WI38 (cell line): Measurements from ENCODE around the gene MRFAP1L1.

Experiments used
- H3K4me3 ChIP-seq: 2 replicates; pipeline ENCODE4 v1.5.1; 2011; ENCODE audit warnings: low read depth, mild to moderate bottlenecking, control low read depth, low read length
- TF ChIP-seq, protein P1 (sequence below): IDR thresholded peaks from 2 replicates; pipeline ENCODE4 v1.5.1; 2012; ENCODE audit warnings: low read depth, mild to moderate bottlenecking, control low read depth, low read length

MRFAP1L1 gene

DNA sequence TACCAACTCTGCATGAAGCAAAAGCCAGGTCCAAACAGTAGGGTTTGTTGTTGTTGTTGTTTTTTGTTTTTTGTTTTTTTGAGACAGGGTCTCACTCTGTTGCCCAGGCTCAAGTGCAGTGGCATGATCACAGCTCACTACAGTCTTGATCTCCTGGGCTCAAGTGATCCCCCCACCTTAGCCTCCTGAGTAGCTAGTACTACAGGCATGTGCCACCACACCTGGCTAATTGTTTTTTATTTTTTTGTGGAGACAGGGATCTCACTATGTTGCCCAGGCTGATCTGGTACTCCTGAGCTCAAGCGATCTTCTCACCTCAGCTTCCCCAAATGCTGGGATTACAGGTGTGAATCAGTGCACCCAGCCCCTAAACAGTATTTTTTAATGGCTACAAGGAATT, 9.8 kb downstream of the MRFAP1L1 start:
- no peak overlapping the region for H3K4me3 ChIP-seq
- TF ChIP-seq, protein P1, sequence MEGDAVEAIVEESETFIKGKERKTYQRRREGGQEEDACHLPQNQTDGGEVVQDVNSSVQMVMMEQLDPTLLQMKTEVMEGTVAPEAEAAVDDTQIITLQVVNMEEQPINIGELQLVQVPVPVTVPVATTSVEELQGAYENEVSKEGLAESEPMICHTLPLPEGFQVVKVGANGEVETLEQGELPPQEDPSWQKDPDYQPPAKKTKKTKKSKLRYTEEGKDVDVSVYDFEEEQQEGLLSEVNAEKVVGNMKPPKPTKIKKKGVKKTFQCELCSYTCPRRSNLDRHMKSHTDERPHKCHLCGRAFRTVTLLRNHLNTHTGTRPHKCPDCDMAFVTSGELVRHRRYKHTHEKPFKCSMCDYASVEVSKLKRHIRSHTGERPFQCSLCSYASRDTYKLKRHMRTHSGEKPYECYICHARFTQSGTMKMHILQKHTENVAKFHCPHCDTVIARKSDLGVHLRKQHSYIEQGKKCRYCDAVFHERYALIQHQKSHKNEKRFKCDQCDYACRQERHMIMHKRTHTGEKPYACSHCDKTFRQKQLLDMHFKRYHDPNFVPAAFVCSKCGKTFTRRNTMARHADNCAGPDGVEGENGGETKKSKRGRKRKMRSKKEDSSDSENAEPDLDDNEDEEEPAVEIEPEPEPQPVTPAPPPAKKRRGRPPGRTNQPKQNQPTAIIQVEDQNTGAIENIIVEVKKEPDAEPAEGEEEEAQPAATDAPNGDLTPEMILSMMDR = no peak

DNA sequence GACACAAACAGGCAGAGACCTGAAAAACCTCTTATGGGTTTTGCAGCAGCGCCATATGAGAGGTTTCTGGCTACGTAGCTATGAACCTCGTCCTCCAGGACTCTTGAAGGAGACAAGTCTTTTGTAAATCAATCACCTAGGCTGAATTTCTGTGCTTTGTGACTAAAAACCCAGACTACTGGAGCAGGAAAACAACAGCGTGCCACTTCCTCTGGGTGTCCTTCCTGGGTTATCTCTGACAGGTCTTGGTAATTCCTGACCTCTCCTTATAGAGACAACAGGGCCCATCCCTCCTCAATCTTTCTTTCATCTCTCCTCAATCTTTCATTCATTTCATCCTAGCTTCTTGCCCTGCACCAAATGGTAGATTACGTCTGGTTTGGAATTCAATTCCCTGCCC, 10.3 kb downstream of the MRFAP1L1 start:
- H3K4me3 ChIP-seq = no peak overlapping the region
- TF ChIP-seq, protein P1 = no peak

DNA sequence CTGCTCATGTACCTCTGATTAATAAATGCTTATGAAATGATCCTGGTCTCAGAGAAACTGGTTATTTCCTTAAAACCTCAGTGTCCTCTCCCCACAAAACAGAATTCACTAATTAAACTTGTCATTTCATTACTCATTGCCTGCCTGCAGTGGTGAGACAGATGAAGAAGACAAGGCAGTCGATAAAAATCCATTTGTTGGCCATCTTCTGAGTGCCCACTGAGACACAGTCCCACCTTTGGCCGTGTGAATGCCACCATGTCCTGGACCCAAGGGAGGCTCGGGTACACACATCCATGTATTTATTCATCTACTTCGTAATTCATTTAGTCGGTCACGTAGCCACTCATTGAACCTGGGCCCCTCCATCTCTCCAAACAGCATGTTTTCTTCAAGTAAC, 12.5 kb downstream of the MRFAP1L1 start:
- no peak overlapping the region for H3K4me3 ChIP-seq

DNA sequence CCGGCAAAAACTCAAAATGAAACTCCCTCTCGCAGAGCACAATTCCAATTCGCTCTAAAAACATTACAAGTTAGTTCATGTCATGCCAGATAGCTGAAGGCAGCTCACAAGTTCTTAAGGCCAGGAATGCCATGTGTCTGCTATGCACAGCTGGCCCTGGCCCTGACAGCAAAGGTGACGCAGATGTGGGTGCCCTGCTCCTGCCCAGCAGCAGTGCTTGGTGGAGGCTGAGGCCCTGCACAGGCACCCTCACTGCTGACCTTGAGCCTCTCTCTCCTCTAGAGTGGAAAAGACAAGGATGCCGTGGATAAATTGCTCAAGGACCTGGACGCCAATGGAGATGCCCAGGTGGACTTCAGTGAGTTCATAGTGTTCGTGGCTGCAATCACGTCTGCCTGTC, 13.1 kb downstream of the MRFAP1L1 start:
- H3K4me3 ChIP-seq = no peak overlapping the region
- TF ChIP-seq, protein P1 = no peak

More for the DNA sequence above, 12.5 kb downstream of the MRFAP1L1 start:
- TF ChIP-seq, protein P1 = no peak

DNA sequence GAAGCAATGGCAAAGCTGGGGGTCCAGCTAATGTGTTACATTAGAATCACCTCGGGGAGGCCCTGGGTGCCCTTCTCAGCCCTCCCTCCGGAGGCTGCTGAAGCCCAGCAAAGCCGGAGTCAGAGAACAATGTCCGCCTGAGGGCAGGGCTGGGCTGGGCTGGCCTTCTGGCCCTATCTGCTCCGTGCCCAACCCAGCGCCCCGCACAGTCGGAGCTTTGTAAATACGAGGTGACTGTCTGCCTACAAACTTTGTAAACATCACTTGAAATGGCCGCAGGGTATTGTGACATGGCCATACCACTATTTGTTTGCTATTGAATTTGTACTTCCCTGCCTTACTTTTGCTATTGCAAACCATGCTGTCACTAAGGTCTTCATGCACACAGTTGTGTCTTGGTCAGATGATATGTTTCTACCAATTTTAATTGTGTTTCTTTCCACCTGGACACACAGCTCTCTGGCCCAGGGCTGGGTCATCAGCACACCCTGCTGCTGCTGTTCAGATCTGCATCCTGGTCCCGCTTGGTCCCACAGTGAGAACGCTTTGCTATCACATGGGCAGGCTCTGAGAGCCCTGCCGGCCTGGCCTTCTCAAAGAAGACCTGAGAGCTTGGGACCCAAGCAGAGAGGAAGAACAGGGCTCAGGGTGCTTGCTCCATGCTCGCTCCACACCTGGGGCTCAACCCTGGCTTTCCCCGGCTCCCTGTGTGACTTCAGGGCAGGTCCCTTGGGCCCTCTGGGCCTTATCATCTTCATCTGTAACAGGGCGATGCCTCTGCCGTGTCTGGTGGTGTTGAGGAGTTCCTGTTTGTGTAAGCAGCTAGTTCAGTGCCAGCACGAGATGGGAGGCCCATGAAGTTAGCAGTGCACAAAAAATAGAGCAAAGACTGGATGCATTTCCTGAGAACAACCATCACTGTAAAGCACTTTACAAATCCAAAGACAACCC, 13.7 kb downstream of the MRFAP1L1 start:
- TF ChIP-seq, protein P1 = no peak
- H3K4me3 ChIP-seq = no peak overlapping the region

DNA sequence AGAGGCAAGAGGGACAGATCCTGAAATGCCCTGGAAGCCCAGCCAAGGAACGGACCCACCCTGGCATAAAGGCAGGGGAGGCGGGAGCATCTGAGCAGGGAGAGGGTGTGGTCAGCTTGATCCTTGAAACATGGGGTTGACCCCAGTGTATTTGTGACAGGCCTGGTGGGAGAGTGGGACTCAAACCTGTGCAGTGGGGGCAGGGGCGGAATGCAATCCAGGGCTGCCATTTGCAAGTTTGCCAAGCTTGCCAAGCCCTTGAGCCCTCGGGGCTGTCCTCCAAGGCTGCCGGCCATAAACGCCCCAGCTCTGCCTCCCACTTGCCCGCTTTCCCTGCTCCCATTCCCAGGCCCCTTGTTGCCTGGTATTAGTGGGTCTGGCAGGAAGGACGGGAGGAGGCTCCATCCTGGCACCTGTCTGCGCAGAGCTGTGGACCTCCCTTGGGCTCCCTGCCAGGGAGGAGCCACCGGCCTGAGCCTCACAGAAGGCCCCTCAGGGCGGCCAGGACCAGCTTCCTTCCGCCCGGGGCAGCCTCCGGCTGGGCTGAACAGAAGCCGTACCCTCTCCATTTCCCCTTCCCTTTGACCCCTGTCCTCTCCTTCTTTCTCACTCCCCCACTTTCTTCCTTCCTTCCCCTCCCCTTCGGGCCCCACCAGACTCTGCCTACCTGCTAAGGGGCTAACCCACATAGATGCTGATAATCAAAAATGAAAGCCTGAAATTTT, 15.3 kb downstream of the MRFAP1L1 start:
- TF ChIP-seq, protein P1 = no peak
- no peak overlapping the region for H3K4me3 ChIP-seq
